Endodermal cell (in vitro differentiated cells): Measurements from ENCODE around the gene CDC14A. TPM values are rescaled to one million over a fixed set of nuclear protein-coding genes. Genes with fewer than 3 reads are reported as not detected.

Experiments
- DNase-seq: peaks from one replicate; pipeline ENCODE4 v3.0.0-alpha.2; 2017
- H3K27ac ChIP-seq: 2 replicates; pipeline ENCODE4 v1.5.1; 2013; ENCODE audit warnings: mild to moderate bottlenecking, low read depth, low read length, moderate library complexity
- H3K27me3 ChIP-seq: 2 replicates; pipeline ENCODE4 v1.6.1; 2013; ENCODE audit warnings: mild to moderate bottlenecking, low read length, moderate library complexity; ENCODE audit not compliant: insufficient read depth, control insufficient read depth, poor library complexity, severe bottlenecking
- H3K36me3 ChIP-seq: 2 replicates; pipeline ENCODE4 v1.7.0; 2013; ENCODE audit warnings: mild to moderate bottlenecking, low read length, moderate library complexity; ENCODE audit not compliant: control insufficient read depth, insufficient read depth
- H3K4me1 ChIP-seq: one replicate; pipeline ENCODE4 v1.7.0; 2013; ENCODE audit warnings: low read length; ENCODE audit not compliant: control insufficient read depth, insufficient read depth
- H3K4me3 ChIP-seq: 2 replicates; pipeline ENCODE4 v1.5.1; 2013; ENCODE audit warnings: mild to moderate bottlenecking, low read length, moderate library complexity
- H3K9ac ChIP-seq: 2 replicates; pipeline ENCODE4 v1.6.1; 2013; ENCODE audit warnings: mild to moderate bottlenecking, low read length, moderate library complexity; ENCODE audit not compliant: poor library complexity, severe bottlenecking; ENCODE audit errors: extremely low read depth
- H3K9me3 ChIP-seq: 2 replicates; pipeline ENCODE4 v1.6.1; 2013; ENCODE audit warnings: mild to moderate bottlenecking, low read length, moderate library complexity; ENCODE audit not compliant: control insufficient read depth
- H3K27ac Mint-ChIP-seq: 2 replicates; pipeline ENCODE4 v1.8.0; 2020; ENCODE audit warnings: mixed read lengths
- H3K27me3 Mint-ChIP-seq: 2 replicates; pipeline ENCODE4 v1.8.0; 2021; ENCODE audit warnings: mild to moderate bottlenecking, mixed read lengths; ENCODE audit not compliant: insufficient read depth
- H3K36me3 Mint-ChIP-seq: 2 replicates; pipeline ENCODE4 v1.8.0; 2020; ENCODE audit warnings: low read depth, mixed read lengths
- H3K4me1 Mint-ChIP-seq: 2 replicates; pipeline ENCODE4 v1.8.0; 2020; ENCODE audit warnings: mixed read lengths
- H3K4me3 Mint-ChIP-seq: 2 replicates; pipeline ENCODE4 v1.8.0; 2020; ENCODE audit warnings: mild to moderate bottlenecking, moderate library complexity, mixed read lengths
- H3K9me3 Mint-ChIP-seq: 2 replicates; pipeline ENCODE4 v1.8.0; 2020; ENCODE audit warnings: mild to moderate bottlenecking, mixed read lengths
- CTCF ChIP-seq: fragments of 200-600 bp; sonication (generic); conservative IDR thresholded peaks from 2 replicates; pipeline ENCODE4 v1.5.0; 2021; ENCODE audit warnings: antibody characterized with exemption, mild to moderate bottlenecking
- WGBS, 2 experiments: methylation state at CpG; one replicate each; pipeline versions ENCODE4 v1.1.5 to v1.1.7; 2013; ENCODE audit warnings: missing lambda C conversion rate in 2 of 2, mixed read lengths in 1 of 2; ENCODE audit not compliant: insufficient coverage in 1 of 2, insufficient read length in 1 of 2; 5-methylcytosine and 5-hydroxymethylcytosine counted together
- total RNA-seq, 2 donors: library from RNA; stranded (reverse); fragmentation: NEBNext Ultra II Directional in 1 of 2; extraction: Animal tissue kit (Norgen Biotek cat#: 25700) in 1 of 2; gene quantifications; 2 replicates in 1 of 2; 3 replicates in 1 of 2; pipeline ENCODE4 v1.2.1, GENCODE V29; 2021

CDC14A gene
- total RNA-seq, 2 donors from 2014 or later, result 14.5 to 17.6 TPM

GRCh38 chr1:100306735-100307313 lies 45.5 kb upstream of the CDC14A start:
- no peak for TF ChIP-seq CTCF
- Mint-ChIP-seq H3K4me1 (peaks cover 2% of the 10 kb centered on the region), H3K36me3 (no peaks in the 10 kb centered on the region), H3K27me3 (peaks cover 18% of the 10 kb centered on the region), H3K27ac (no peak overlapping the region), H3K4me3 (no peak overlapping the region), H3K9me3 (peaks cover 2% of the 10 kb centered on the region)
- Histone ChIP-seq H3K4me1 (no peaks in the 10 kb centered on the region), H3K36me3 (no peaks in the 10 kb centered on the region), H3K27me3 (no peaks in the 10 kb centered on the region), H3K27ac (no peak overlapping the region), H3K9me3 (peaks cover 25% of the 10 kb centered on the region), H3K9ac (no peak overlapping the region), H3K4me3 (no peak overlapping the region)
- no peak for DNase-seq
- 95 to 100% methylated on average over 2 of the region's 2 CpGs for WGBS, 2 experiments

GRCh38 chr1:100308777-100309176 lies 43.5 kb upstream of the CDC14A start:
- TF ChIP-seq CTCF, result no peak
- H3K4me1 Mint-ChIP-seq, result peaks cover 10% of the 10 kb centered on the region
- H3K4me1 ChIP-seq, result no peaks in the 10 kb centered on the region
- no peaks in the 10 kb centered on the region for H3K36me3 ChIP-seq
- H3K27ac Mint-ChIP-seq, result no peak overlapping the region
- no peaks in the 10 kb centered on the region for H3K36me3 Mint-ChIP-seq
- no peak overlapping the region for H3K9ac ChIP-seq
- no peak overlapping the region for H3K4me3 Mint-ChIP-seq
- H3K9me3 ChIP-seq, result peaks cover 25% of the 10 kb centered on the region
- H3K4me3 ChIP-seq, result no peak overlapping the region
- peaks cover 2% of the 10 kb centered on the region for H3K27me3 Mint-ChIP-seq
- no peak overlapping the region for H3K27ac ChIP-seq
- peaks cover 2% of the 10 kb centered on the region for H3K9me3 Mint-ChIP-seq
- H3K27me3 ChIP-seq, result no peaks in the 10 kb centered on the region
- DNase-seq, result no peak
- WGBS, 2 experiments, result 98% methylated on average over 2 of the region's 2 CpGs; no CpG with 5 or more reads in 1 of the 2 experiments

DNA sequence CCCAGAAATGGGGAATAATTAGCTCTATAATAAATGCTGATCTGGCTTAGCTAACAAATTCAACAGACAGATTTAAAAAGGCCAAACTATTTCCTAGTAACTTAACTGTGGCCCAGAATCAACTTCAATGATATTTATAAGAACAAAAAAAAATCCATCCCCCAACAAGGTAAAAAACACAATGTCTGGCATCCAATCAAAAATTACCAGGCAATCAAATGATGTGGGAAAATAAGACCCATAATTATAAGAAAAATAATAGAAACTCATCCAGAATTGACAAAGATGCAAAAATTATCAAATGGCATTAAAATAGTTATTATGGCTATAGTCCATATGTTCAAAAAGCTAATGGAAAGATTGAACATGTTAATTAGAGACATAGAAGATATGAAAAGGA lies 42.4 kb upstream of the CDC14A start:
- Mint-ChIP-seq H3K27ac (no peak overlapping the region), H3K9me3 (peaks cover 2% of the 10 kb centered on the region), H3K4me1 (peaks cover 10% of the 10 kb centered on the region), H3K4me3 (no peak overlapping the region), H3K27me3 (peaks cover 2% of the 10 kb centered on the region), H3K36me3 (no peaks in the 10 kb centered on the region)
- Histone ChIP-seq H3K4me3 (no peak overlapping the region), H3K36me3 (no peaks in the 10 kb centered on the region), H3K9ac (no peak overlapping the region), H3K27ac (no peak overlapping the region), H3K4me1 (no peaks in the 10 kb centered on the region), H3K27me3 (no peaks in the 10 kb centered on the region), H3K9me3 (peaks cover 33% of the 10 kb centered on the region)
- no peak for TF ChIP-seq CTCF
- DNase-seq, result no peak
